ENCODE results near the gene DENND4C. TPM values are rescaled to one million over a fixed set of nuclear protein-coding genes. Genes with fewer than 3 reads are reported as not detected.
"Not testable (repeated sequence)": the region's sequence is repeated elsewhere in the genome, so short reads cannot be mapped to it uniquely, and the experiment has no call there.

DENND4C gene
- total RNA-seq, 1 donor from 2014 or later: 17.1 TPM

DNA sequence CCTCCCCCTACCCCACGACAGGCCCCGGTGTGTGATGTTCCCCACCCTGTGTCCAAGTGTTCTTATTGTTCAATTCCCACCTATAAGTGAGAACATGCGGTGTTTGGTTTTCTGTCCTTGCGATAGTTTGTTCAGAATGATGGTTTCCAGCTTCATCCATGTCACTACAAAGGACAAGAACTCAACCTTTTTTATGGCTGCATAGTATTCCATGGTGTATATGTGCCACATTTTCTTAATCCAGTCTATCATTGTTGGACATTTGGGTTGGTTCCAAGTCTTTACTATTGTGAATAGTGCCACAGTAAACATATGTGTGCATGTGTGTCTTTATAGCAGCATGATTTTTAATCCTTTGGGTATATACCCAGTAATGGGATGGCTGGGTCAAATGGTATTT is 35.1 kb downstream of the DENND4C start:
- not testable (repeated sequence) for DNase-seq (ENCODE audit: low spot score); ATAC-seq

DNA sequence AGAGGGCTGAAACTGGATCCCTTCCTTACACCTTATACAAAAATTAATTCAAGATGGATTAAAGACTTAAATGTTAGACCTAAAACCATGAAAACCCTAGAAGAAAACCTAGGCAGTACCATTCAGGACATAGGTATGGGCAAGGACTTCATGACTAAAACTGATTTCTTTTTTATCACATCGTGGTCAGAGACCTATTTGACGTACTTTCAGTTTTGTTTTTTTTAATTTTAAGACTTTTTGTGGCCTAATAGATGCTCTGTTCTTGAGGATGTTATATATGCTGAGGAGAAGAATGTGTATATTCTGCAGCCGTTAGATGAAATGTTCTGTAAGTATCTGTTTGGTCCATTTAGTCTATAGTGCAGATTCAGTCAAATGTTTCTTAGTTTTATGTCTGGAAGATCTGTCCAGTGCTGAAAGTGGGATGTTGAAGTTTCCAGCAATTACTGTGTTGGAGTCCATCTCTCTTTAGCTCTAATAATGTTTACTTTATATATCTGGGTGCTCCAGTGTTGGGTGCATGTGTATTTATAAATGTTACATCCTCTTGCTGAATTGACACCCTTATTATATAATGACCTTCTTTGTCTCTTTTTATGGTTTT is 36.4 kb downstream of the DENND4C start:
- not testable (repeated sequence) for DNase-seq (ENCODE audit: low spot score); ATAC-seq

DNA sequence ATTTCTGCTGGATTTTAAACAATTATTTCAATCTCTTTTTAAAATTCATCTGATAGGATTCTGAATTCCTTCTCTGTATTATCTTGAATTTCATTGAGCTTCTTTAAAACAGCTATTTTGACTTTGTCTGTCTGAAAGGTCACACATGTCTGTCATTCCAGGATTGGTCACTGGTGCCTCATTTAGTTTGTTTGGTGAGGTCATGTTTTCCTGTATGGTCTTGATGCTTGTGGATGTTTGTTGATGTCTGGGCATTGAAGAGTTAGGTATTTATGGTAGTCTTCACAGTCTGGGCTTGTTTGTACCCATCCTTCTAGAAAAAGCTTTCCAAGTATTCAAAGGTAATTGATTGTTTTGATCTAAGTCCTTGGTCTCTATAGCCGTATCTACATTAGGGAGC is 39.1 kb downstream of the DENND4C start:
- ATAC-seq: no peak
- no peak for DNase-seq (ENCODE audit: low spot score)

DNA sequence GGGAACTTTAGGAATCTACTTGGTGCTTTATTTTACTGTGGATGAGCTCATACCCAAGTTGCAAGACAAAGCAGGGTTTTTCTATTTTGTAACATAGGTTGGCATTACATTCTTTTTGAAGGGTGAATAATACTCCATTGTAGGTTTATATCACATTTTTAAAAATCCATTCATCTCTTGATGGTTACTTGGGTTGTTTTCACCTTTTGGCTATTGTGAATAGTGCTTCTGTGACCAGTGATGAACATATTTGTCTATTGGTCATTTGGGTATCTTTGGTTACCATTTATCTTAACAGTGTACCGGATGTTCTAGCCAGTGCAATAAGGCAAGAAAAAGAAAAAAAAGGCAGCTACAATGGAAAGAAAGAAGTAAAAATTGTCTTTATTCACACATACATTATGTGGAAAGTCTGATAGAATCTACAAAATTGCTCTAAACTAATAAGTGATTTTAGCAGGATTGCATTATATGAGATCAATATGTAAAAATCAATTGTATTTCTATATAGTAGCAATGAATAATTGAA is 40.0 kb downstream of the DENND4C start:
- no peak for ATAC-seq
- DNase-seq (ENCODE audit: low spot score): no peak

DNA sequence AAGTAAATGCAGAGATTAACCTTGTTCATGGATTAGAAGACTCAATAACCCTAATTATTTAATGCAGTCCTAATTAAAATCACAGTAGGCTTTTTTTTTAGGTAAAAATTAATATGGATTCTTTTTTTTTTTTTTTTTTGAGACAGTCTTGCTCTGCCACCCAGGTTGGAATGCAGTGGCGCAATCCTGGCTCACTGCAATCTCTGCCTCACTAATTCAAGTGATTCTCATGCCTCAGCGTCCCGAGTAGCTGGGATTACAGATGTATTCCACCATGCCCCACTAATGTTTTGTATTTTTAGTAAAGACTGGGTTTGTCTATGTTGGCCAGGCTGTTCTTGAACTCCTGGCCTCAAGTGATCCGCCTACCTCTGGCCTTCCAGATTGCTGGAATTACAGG is 40.6 kb downstream of the DENND4C start:
- ATAC-seq (no peak), DNase-seq (ENCODE audit: low spot score) (no peak)

DNA sequence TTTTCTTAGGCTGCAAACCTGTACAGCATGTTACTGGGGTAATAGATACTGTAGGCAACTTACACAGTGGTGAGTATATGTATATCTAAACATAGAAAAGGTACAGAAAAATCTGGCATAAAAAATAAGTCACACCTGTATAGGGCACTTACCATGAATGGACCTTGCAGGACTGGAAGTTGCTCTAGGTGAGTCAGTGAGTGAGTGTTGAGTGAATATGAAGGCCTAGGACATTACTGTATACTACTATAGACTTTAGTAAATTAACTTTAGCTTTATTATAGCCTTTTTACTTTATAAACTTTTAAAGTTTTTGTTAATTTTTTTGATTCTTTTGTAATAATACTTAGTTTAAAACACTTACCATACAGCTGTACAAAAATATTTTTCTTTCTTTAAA is 51.3 kb downstream of the DENND4C start:
- no peak for DNase-seq (ENCODE audit: low spot score)
- ATAC-seq: no peak

DNA sequence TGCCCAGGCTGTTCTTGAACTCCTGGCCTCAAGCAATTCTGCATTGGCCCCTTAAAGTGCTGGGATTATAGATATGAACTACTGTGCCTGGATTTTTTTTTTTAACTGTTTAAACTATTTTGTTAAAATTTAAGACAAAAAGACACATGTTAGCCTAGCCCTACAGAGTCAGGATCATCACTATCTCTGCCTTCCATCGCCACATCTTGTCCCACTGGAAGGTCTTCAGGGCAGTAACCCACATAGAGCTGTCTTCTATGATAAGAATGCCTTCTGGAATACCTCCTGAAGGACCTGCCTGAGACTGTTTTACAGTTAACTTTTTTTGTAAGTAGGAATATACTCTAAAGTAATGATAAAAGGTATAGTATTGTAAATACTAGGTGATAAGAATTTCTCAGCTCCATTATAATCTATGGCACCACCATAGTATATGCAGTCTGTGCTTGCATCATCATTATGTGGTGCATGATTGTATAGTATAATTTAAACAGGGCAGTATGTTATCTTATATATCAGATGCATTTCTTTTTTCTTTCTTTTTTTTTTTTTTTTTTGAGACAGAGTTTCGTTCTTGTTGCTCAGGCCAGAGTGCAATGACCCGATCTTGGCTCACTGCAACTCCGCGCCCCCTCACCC is 52.7 kb downstream of the DENND4C start:
- DNase-seq (ENCODE audit: low spot score): no peak
- no peak for ATAC-seq

DNA sequence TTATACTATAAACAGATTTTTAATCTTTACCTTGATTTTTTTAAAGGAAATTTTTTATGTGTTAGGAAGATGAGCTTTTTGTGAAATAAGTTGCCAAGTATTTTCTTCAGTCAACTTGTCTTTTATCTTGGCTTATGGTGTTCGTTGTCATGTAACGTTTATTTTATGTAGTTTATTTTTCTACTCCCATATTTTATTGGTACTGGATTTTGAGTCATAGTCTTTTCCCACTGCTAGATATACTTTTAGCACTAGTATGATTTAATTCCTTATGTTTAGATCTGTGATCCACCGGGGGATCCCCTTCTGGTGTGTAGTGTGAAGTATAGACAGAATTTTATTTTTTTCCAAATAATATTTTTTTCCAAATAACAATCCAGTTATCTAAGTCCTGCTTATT is 54.2 kb downstream of the DENND4C start:
- no peak for DNase-seq (ENCODE audit: low spot score)
- ATAC-seq: no peak

DNA sequence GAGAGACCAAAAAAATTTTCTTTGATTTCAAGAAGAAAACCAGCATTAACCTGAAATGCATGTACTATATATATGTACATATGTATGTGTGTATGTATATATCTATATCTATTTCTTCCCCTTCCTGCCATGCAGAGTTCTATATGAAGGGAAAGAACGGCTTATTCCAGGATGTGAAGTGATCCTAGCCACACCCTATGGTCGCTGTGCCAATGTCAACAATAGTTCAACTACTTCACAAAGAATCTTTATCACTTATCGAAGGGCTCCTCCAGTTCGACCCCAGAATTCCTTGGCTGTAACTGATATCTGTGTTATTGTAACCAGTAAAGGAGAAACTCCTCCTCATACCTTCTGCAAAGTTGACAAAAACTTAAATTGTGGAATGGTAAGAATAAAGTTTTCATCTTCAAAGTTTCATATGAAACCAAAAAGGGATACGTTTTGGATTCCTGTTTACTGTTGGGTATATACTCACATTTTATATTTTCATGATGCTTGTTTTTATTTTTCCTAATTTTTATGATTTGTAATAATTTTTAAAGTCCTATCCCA is 56.2 kb downstream of the DENND4C start:
- ATAC-seq: peak; percentile 50
- DNase-seq (ENCODE audit: low spot score): no peak

DNA sequence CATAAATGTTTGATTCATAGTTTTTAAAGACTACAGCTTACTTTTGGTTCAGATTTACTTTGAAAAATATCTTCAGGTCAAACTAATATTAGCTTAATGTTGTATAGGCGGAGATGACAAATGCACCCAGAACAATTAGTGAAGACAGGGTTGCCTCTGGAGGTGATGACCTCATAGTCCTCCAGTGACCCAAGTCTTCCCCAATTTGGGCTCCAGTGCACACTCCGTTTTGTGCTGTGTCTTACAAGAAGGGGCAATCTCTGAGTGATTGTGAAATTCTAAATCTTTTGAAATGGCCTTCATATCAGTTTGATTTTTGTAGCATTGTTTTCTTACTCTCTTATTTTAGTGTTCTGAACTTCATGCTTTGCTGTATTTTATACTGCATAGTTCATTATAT is 57.6 kb downstream of the DENND4C start:
- ATAC-seq (no peak), DNase-seq (ENCODE audit: low spot score) (no peak)

DNA sequence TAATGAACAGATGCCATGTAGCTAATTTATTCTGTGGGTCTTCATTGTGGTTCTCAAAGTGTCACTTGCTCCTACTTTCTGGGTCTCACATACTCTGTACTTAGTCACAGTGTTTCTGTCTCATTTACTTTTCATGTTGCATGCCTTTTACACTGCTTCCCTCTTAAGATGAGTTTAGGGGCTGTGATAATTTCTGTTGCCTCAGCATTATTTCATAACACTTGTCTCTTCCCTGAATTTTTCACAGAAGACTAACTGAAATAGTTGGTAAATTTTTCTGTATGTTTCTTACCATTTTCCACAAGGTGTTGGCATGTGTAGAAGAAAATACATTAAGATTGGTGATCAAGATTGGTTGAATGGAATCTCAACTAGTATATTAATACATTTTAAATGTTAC is 59.6 kb downstream of the DENND4C start:
- ATAC-seq (no peak), DNase-seq (ENCODE audit: low spot score) (no peak)

DNA sequence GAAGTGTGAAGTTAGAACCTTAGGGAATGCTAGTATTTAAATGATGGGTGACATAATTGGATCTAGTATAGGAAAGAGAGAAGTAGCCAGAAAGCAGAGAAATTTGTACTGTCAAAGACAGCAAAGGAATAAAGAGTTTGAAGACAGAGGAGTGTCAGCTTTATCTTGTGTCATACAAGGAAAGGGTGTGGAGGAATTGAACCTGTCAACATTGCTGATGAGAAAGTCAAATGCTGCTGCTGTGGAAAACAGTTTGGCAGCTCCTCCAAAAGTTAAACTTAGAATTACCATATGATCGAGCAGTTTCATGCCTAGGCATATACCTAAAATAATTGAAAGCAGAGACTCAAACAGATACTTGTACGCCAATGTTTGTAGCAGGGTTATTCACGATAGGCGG is 63.7 kb downstream of the DENND4C start:
- ATAC-seq: no peak
- DNase-seq (ENCODE audit: low spot score): no peak

DNA sequence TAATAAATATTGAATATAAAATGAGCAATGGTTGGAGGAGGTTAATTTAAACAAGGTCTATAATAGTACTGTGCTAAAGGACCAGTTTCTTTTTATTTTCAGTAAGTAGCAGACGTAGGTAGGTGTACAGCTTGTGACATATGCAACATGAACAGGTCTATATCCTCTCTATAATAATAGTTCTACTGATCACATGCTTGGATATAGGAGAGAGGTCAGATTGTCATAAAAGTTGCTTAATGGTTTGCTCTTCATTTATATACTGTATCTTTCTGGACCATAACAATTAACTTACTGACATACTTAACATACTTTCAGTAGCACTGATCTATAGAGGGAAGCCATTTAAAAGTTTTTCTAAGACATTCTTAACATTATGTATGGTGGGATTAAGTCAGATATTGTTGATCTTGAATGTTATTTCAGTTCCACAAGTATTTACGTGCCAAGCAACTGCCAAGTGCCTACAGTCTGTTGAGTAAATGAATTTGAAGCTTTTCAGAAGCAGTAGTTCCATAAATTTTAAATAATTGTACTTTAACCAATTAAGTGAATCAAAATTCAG is 68.0 kb downstream of the DENND4C start:
- DNase-seq (ENCODE audit: low spot score): no peak
- no peak for ATAC-seq

DNA sequence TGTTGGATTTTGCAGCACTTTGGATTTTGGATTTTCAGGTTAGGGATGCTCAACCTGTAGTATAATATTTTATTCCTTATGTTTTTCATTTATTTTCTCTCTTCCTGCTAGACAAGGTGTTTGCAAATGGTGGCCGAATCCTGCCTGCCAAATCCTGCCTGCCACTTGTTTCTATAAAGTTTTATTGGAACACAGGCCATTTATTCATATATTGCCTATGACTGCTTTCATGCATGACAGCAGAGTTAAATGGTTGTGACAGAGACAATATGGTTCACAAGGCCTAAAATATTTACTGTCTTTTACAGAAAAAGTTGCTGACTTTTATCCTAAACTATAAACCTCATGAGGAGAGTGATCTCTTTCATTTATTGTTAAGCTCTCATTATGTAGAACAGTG is 72.7 kb downstream of the DENND4C start:
- no peak for ATAC-seq
- DNase-seq (ENCODE audit: low spot score): no peak

DNA sequence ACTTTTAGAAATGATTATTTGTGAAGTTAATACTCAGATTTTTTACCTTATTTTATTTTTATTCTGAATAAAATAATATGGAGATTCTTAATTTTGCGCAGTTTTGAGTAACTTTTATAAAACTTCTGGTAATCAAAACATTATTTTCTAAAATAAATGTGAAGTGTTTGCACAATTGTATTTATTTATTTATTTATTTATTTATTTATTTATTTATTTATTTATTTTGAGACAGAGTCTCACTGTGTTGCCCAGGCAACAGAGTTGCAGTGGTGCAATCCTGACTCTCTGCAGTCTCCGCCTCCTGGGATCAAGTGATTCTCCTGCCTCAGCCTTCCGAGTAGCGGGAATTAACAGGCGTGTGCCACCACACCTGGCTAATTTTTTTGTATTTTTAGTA is 76.1 kb downstream of the DENND4C start:
- no peak for ATAC-seq
- no peak for DNase-seq (ENCODE audit: low spot score)

DNA sequence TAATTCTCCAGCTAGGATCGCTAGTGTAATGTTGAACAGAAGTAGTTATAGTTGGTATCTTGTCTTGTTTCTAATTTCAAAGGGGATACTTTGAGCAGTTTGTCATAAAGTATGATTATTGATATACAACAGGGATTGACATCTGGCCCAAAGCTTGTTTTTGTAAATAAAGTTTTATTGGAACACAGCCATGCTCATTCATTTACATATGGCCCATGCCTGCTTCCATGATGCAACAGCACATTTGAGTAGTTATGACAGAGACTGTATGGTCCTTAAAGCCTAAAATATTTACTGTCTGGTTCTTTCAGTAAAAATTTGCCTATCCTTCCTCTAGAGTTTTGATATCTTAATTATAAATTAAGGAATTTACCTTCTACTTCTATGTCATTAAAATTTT is 79.8 kb downstream of the DENND4C start:
- no peak for DNase-seq (ENCODE audit: low spot score)
- no peak for ATAC-seq

DNA sequence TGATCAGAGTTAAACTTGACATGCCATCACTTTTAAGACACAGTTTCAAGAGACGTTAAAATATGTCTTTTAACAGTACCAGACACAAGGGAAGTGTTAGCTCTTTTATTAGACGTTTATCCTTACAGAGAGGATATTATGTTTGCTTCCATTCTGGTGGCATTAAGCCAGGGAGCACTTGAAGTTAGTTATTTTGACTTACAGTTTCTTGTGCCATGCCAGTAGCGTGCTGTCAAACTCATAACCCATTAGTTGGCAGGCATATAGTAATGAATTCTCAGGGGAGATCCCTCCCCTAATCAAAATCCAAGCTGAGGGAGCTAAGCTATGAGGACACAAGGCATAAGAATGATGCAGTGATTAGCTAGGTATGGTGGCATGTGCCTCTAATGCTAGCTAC is 83.1 kb downstream of the DENND4C start:
- no peak for ATAC-seq

DNA sequence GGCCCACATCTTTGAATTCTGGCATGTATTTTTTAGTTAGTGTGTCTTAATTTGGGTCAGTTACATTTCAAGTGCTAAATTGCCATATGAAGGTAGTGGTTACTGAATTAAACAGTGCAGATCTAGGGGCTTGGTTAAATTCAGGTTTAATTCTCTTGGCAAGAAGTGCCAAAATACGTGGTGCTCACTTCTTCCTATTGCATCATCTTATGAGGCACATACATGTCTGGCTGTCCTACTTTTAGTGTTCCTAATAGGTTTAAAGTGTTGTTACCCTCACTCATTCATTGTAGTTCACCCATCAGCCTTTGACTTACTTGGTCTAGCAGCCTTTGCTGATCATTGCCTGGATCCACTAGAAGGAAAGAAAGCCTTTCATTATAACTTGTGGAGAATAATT is 90.0 kb downstream of the DENND4C start:
- ATAC-seq (no peak), DNase-seq (ENCODE audit: low spot score) (no peak)

More for the DNA sequence above, 83.1 kb downstream of the DENND4C start:
- no peak for DNase-seq (ENCODE audit: low spot score)

DNA sequence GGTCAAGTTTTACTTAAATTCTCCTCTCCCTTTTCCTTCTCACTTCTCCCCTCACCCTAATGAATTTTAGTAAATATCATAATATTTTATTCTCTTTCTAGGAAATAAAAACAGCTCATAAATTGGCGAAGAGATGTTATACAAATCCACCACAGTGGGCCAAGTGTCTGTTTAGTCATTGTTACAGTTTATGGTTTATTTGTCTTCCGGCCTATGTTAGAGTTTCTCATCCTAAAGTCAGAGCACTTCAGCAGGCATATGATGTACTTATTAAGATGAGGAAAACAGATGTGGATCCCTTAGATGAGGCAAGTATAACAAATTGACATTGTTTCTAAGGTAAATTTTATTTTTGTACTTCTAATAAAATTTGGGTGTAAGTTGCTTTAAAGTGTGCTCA is 101.4 kb downstream of the DENND4C start:
- no peak for DNase-seq (ENCODE audit: low spot score)
- ATAC-seq: no peak

DNA sequence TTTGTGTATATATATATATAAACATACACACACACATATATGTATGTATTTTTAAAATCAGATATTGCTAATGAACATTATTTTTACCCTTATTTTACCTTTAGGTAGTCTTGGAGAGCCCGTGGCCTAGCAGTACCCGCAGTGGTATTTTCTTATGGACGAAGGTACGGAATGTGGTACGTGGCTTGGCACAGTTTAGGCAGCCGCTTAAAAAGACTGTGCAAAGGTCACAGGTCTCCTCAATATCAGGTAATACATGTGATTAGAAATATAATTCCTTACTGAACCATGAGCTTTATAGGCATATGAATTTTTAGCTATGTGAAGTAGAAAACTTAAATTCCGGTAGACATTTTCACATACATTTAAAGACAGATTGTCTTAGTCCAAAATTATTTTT is 105.7 kb downstream of the DENND4C start:
- no peak for DNase-seq (ENCODE audit: low spot score)

DNA sequence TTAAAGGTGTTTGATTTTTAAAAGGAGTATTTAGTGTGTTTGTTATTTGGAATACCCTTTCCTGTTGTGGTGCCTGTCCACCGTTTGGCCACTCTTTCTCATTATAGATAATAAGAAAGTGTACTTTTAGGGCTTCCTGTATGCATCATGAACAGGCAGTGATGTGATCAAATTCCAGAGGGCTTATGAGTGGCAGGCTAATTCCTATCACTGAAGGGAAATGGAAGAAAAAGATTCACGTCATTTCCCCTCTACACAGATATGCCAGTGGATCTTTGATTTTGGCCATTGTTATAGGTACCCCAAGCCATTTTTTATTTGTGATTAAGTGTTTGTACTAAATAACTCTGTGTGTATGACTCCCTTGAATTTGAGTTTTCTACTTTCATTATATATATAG is 112.5 kb downstream of the DENND4C start:
- no peak for DNase-seq (ENCODE audit: low spot score)
- ATAC-seq: peak; percentile 34

More for the DNA sequence above, 105.7 kb downstream of the DENND4C start:
- no peak for ATAC-seq

DNA sequence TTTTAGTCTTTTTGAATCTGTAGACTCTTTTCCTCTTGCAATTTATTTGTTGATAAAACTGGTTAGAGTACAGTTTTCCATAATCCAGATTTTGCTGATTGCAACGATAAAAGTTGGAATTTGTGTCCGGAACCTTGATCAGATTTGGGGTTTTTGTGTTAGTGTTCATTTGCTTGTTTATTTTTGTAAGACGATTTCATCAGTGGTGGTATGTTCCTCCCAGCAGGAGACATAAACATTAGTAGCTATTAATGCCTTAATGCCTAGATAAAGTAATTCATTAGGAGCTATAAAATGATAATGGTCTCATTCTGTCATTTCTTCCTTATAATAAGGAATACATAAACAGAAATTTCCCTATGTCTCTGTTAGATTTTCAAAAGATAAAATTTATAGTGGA is 128.2 kb downstream of the DENND4C start:
- no peak for DNase-seq (ENCODE audit: low spot score)
- ATAC-seq: no peak

All from left lobe of liver (tissue), 2 donors.